Cardiac fibroblast (primary cell): ENCODE results near the gene HECTD1.

Source experiments
- DNase-seq, 2 donors: peaks; one replicate each; pipeline versions ENCODE4 v3.0.0 to v3.0.0-alpha.2; 2010; ENCODE audit warnings: low read depth in 2 of 2
- H3K4me3 ChIP-seq, 2 donors: replicated peaks in 1 of 2; 1 replicate in 1 of 2; 2 replicates in 1 of 2; pipeline ENCODE4 v1.5.1; 2011; ENCODE audit warnings: low read depth in 2 of 2, low read length in 2 of 2, mild to moderate bottlenecking in 2 of 2, moderate library complexity in 1 of 2
- TF ChIP-seq, protein P1 (sequence below): IDR thresholded peaks from one replicate; pipeline ENCODE4 v1.5.1; 2011; ENCODE audit warnings: low read depth, mild to moderate bottlenecking, low read length, inconsistent platforms

HECTD1 gene

DNA sequence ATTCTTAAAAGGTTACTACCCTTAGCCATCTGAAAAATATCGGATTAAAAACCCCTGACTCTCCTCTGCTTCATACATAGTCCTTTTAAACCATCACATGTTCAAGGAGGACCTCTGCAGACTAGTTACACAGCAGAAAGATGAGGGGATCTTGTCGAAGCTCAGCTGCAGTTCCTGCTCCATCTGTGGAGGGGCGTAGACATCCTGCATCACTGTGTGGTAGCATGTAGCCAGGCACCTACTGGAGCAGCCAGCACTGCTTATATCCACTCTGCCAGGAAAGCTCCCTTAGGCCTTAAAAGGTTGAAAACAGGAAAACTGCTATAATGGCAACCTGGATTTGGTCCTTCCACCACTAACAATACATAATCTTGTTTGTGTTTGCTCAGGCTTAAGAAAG is 123.8 kb downstream of the HECTD1 start:
- TF ChIP-seq, protein P1, sequence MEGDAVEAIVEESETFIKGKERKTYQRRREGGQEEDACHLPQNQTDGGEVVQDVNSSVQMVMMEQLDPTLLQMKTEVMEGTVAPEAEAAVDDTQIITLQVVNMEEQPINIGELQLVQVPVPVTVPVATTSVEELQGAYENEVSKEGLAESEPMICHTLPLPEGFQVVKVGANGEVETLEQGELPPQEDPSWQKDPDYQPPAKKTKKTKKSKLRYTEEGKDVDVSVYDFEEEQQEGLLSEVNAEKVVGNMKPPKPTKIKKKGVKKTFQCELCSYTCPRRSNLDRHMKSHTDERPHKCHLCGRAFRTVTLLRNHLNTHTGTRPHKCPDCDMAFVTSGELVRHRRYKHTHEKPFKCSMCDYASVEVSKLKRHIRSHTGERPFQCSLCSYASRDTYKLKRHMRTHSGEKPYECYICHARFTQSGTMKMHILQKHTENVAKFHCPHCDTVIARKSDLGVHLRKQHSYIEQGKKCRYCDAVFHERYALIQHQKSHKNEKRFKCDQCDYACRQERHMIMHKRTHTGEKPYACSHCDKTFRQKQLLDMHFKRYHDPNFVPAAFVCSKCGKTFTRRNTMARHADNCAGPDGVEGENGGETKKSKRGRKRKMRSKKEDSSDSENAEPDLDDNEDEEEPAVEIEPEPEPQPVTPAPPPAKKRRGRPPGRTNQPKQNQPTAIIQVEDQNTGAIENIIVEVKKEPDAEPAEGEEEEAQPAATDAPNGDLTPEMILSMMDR, result no peak
- DNase-seq, result no peak
- H3K4me3 ChIP-seq, result no peak overlapping the region

GRCh38 chr14:31080484-31080883 is 127.1 kb downstream of the HECTD1 start:
- no peak overlapping the region for H3K4me3 ChIP-seq
- DNase-seq, result no peak
- TF ChIP-seq, protein P1, result no peak

DNA sequence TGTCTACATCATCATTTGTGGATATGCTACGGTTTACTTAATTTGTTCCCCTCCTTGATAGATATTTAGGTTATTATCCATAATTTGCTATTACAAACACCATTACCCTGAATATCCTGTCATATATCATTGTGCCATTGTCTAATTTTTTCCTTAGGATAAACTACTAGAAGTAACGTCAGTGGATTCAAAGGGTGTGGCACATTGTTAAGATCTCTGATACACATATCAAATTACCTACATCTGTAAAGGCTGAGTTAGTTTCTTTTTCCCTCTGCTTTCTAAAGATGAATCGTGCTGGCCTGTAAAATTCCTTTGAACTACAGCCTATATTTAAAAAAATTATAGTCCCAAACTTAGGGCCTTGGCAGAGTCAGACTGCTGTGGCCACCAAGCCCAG is 127.5 kb downstream of the HECTD1 start:
- H3K4me3 ChIP-seq, result no peak overlapping the region
- TF ChIP-seq, protein P1, result no peak
- no peak for DNase-seq

- no peak overlapping the region for H3K4me3 ChIP-seq
- TF ChIP-seq, protein P1, result no peak
- DNase-seq, result no peak
Measured at GRCh38 chr14:31078766-31079165, 128.8 kb downstream of the HECTD1 start.

DNA sequence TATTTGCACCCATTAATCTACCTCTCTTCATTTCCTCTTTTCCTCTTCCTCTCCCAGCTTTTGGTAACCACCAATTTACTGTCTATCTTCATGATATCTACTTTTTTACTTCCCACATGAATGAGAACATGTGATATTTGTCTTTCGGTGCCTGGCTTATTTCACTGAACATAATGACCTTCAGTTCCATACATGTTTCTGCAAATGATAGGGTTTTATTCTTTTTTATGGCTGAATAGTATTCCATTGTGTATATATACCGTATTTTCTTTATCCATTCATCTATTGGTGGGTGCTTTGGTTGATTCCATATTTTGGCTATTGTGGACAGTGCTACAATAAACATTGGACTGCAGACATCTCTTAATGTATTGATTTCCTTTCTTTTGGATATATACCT is 132.4 kb downstream of the HECTD1 start:
- TF ChIP-seq, protein P1, result no peak
- DNase-seq, result no peak
- no peak overlapping the region for H3K4me3 ChIP-seq

- no peak overlapping the region for H3K4me3 ChIP-seq
- no peak for DNase-seq
- TF ChIP-seq, protein P1, result no peak
Measured at GRCh38 chr14:31071151-31071550, 136.4 kb downstream of the HECTD1 start.

DNA sequence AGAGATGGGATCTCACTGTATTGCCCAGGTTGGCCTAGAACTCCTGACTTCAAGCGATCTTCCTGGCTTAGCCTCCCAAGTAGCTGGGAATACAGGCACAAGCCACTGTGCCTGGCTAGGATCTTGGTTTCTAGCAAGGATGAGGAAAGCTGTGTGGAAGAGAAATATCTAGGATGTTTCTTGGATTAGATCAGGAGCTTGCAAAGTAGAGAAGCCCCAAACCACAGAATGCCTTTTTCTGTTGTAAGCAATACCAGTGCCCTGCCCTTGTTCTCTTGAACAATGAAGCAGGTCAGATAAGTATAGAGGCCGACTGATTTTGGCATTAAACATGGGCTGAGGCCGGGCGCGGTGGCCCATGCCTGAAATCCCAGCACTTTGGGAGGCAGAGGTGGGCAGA is 137.2 kb downstream of the HECTD1 start:
- DNase-seq, result peak; percentile 90 to 91
- H3K4me3 ChIP-seq, result no peak overlapping the region
- TF ChIP-seq, protein P1, result no peak
